Cardiac fibroblast (primary cell): Measurements from ENCODE around the gene SCN10A.

Experiments
- DNase-seq, 2 donors: peaks; one replicate each; pipeline versions ENCODE4 v3.0.0 to v3.0.0-alpha.2; 2010; ENCODE audit warnings: low read depth in 2 of 2
- H3K4me3 ChIP-seq, 2 donors: replicated peaks in 1 of 2; 1 replicate in 1 of 2; 2 replicates in 1 of 2; pipeline ENCODE4 v1.5.1; 2011; ENCODE audit warnings: low read depth in 2 of 2, low read length in 2 of 2, mild to moderate bottlenecking in 2 of 2, moderate library complexity in 1 of 2
- CTCF ChIP-seq: IDR thresholded peaks from one replicate; pipeline ENCODE4 v1.5.1; 2011; ENCODE audit warnings: low read depth, mild to moderate bottlenecking, low read length, inconsistent platforms

Gene SCN10A

GRCh38 chr3:38653685-38654537 is 162.1 kb downstream of the SCN10A start:
- no peak overlapping the region for H3K4me3 ChIP-seq
- no peak for DNase-seq
- TF ChIP-seq CTCF, result no peak

- no peak for DNase-seq
- TF ChIP-seq CTCF, result no peak
- no peak overlapping the region for H3K4me3 ChIP-seq
Observed at GRCh38 chr3:38652934-38653333, 163.1 kb downstream of the SCN10A start.

- DNase-seq, result peak; percentile 61 to 62
- no peak overlapping the region for H3K4me3 ChIP-seq
- TF ChIP-seq CTCF, result peak; percentile 99
Observed at GRCh38 chr3:38651153-38651789, 164.7 kb downstream of the SCN10A start.

GRCh38 chr3:38650248-38650951 is 165.6 kb downstream of the SCN10A start:
- TF ChIP-seq CTCF, result no peak
- peak in 1 of 2 donors; percentile 5 for DNase-seq
- H3K4me3 ChIP-seq, result no peak overlapping the region

GRCh38 chr3:38649500-38650247 is 166.3 kb downstream of the SCN10A start, which contains the start of gene SCN5A:
TSS of gene SCN5A (minus strand) at chr3:38649687. CDS start at chr3:38633307, 16,380 bp downstream.
- TF ChIP-seq CTCF, result no peak
- peak within 1 kb of the TSS; percentile 35 to 61 for H3K4me3 ChIP-seq
- peak; percentile 2 to 28 for DNase-seq

GRCh38 chr3:38648659-38649499 is 167.1 kb downstream of the SCN10A start:
- TF ChIP-seq CTCF, result no peak
- DNase-seq, result no peak
- peak overlapping the region; percentile 26 to 61 for H3K4me3 ChIP-seq
